Kidney (tissue), 14 donors: ENCODE measurements around the gene CXCL13. TPM values are rescaled to one million over a fixed set of nuclear protein-coding genes. Genes with fewer than 3 reads are reported as not detected.
"Not testable (repeated sequence)": the region's sequence is repeated elsewhere in the genome, so short reads cannot be mapped to it uniquely, and the experiment has no call there.

Experiments
- DNase-seq, 5 donors: peaks; one replicate each; pipeline ENCODE4 v3.0.0-alpha.2; 2013 to 2020
- FAIRE-seq: peaks from 2 replicates; lab custom pipeline; 2012; peaks lifted over from hg19 to GRCh38; lab: Jason Lieb, UNC
- H3K27ac ChIP-seq, 2 donors: one replicate each; pipeline ENCODE4 v1.7.0; 2013; ENCODE audit warnings: low read depth in 2 of 2, low read length in 2 of 2, inconsistent platforms in 1 of 2
- H3K27me3 ChIP-seq: one replicate; pipeline ENCODE4 v1.7.1; 2013; ENCODE audit warnings: low read length, inconsistent platforms; ENCODE audit not compliant: control insufficient read depth, insufficient read depth
- H3K36me3 ChIP-seq, 3 donors: one replicate each; pipeline versions ENCODE4 v1.7.0 to v1.7.1; 2013; ENCODE audit warnings: low read length in 3 of 3, control low read depth in 1 of 3, inconsistent platforms in 1 of 3; ENCODE audit not compliant: insufficient read depth in 3 of 3, control insufficient read depth in 2 of 3
- H3K4me1 ChIP-seq, 3 donors: one replicate each; pipeline versions ENCODE4 v1.7.0 to v1.7.1; 2013; ENCODE audit warnings: low read length in 3 of 3, inconsistent platforms in 1 of 3, low read depth in 1 of 3; ENCODE audit not compliant: control insufficient read depth in 2 of 3, insufficient read depth in 2 of 3
- H3K4me3 ChIP-seq, 3 donors: one replicate each; pipeline versions ENCODE4 v1.7.0 to v1.8.1; 2013; ENCODE audit warnings: low read length in 3 of 3, control low read depth in 1 of 3, inconsistent platforms in 1 of 3
- H3K9ac ChIP-seq, 3 donors: one replicate each; pipeline versions ENCODE4 v1.7.0 to v1.7.1; 2013; ENCODE audit warnings: low read length in 3 of 3, control low read depth in 1 of 3, inconsistent platforms in 1 of 3
- H3K9me3 ChIP-seq, 3 donors: one replicate each; pipeline versions ENCODE4 v1.7.0 to v1.7.1; 2013; ENCODE audit warnings: low read length in 3 of 3, control low read depth in 1 of 3, inconsistent platforms in 1 of 3; ENCODE audit not compliant: control insufficient read depth in 2 of 3, insufficient read depth in 1 of 3
- intact Hi-C: fragments of 100-400 bp; cut with DNase I; formaldehyde crosslinking; loops from one replicate; pipeline ENCODE4 v1.11.1; 2022
- polyA plus RNA-seq: library from polyadenylated mRNA; stranded (reverse); fragments of 350-450 nt; fragmentation: Illumina TruSeq; extraction: RNeasy Lipid Tissue Mini Kit (QIAGEN cat#74804); gene quantifications from one replicate; pipeline ENCODE4 v1.2.3, GENCODE V29; 2014; ENCODE audit warnings: low read depth, low replicate concordance; ENCODE audit not compliant: insufficient read depth
- total RNA-seq: library from RNA; stranded (reverse); fragmentation: NEBNext Ultra II Directional; extraction: Animal tissue kit (Norgen Biotek cat#: 25700); gene quantifications from one replicate; pipeline ENCODE4 v1.2.1, GENCODE V29; 2021
- TF ChIP-seq, protein P1 (sequence below): IDR thresholded peaks from 3 replicates; pipeline ENCODE4 v1.5.1; 2012; ENCODE audit warnings: mild to moderate bottlenecking, moderate library complexity, borderline replicate concordance; ENCODE audit not compliant: insufficient read depth; ENCODE audit errors: extremely low read depth
- donor health status: control.
- donor health status: control.
- donor health status: control.
- donor health status: control.
- donor health status: control.
- donor health status: DM: yes; HTN: yes; CAD: no.
- donor health status: Normal renal cell carcinoma (clear cell type).

CXCL13 gene
- total and polyA plus RNA-seq, 2 donors from 2014 or later, result 6.5 TPM; not detected in 1

- Histone ChIP-seq H3K36me3 (no peaks in the 10 kb centered on the region), H3K9ac (no peak overlapping the region), H3K27me3 (no peaks in the 10 kb centered on the region), H3K4me1 (no peaks in the 10 kb centered on the region), H3K27ac (no peak overlapping the region), H3K9me3 (no peaks in the 10 kb centered on the region), H3K4me3 (no peak overlapping the region)
- FAIRE-seq, result no peak
- TF ChIP-seq, protein P1, sequence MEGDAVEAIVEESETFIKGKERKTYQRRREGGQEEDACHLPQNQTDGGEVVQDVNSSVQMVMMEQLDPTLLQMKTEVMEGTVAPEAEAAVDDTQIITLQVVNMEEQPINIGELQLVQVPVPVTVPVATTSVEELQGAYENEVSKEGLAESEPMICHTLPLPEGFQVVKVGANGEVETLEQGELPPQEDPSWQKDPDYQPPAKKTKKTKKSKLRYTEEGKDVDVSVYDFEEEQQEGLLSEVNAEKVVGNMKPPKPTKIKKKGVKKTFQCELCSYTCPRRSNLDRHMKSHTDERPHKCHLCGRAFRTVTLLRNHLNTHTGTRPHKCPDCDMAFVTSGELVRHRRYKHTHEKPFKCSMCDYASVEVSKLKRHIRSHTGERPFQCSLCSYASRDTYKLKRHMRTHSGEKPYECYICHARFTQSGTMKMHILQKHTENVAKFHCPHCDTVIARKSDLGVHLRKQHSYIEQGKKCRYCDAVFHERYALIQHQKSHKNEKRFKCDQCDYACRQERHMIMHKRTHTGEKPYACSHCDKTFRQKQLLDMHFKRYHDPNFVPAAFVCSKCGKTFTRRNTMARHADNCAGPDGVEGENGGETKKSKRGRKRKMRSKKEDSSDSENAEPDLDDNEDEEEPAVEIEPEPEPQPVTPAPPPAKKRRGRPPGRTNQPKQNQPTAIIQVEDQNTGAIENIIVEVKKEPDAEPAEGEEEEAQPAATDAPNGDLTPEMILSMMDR, result no peak
- intact Hi-C loops, result no loop called here
- DNase-seq, result no peak
Measured at GRCh38 chr4:77566148-77566547, 39.5 kb upstream of the CXCL13 start.

GRCh38 chr4:77567549-77567948, 38.1 kb upstream of the CXCL13 start:
- Histone ChIP-seq H3K4me1 (no peaks in the 10 kb centered on the region), H3K9ac (no peak overlapping the region), H3K27ac (no peak overlapping the region), H3K36me3 (no peaks in the 10 kb centered on the region), H3K27me3 (no peaks in the 10 kb centered on the region), H3K4me3 (no peak overlapping the region), H3K9me3 (no peaks in the 10 kb centered on the region)
- TF ChIP-seq, protein P1, result no peak
- intact Hi-C loops, result no loop called here
- FAIRE-seq (no peak), DNase-seq (no peak)

DNA sequence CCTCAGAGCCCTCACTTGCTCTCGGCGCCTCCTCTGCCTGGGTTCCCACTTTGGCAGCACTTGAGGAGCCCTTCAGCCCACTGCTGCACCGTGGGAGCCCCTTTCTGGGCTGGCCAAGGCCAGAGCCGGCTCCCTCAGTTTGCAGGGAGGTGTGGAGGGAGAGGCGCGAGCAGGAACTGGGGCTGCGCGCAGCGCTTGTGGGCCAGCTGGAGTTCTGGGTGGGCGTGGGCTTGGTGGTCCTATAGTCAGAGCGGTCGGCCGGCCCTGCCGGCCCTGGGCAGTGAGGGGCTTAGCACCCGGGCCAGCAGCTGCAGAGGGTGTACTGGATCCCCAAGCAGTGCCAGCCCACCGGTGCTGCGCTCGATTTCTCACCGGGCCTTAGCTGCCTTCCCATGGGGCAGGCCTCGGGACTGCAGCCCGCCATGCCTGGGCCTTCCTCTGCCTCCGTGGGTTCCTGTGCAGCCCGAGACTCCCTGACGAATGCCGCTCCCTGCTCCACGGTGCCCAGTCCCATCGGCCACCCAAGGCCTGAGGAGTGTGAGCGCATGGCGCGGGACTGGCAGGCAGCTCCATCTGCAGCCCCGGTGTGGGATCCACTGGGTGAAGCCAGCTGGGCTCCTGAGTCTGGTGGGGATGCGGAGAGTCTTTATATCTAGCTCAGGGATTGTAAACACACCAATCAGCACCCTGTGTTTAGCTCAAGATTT, 35.0 kb upstream of the CXCL13 start:
- not testable (repeated sequence) for H3K4me1 ChIP-seq, DNase-seq

DNA sequence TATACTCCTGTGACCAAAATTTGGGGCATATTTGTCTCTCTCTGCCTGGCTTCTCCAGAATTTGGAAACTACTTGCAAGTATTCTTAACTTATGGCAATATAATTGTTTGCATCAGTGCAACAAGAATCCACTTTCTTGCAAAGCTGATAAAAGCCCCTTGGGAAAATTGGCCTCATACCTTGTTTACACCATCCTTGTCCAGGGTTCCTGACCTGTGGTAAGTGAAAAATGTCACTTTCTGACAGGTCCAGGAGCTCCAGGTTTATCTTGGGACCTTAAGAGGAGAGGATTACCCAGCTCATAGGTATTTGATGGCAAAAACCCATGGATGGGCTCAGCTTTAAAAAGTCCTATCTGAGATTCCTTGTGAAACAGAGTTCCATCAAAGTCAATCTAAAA, 29.3 kb upstream of the CXCL13 start:
- H3K9me3 ChIP-seq, result peaks cover 0 to 5% (median 0%) of the 10 kb centered on the region in 3 donors
- DNase-seq (no peak), FAIRE-seq (no peak)
- H3K36me3 ChIP-seq, result no peaks in the 10 kb centered on the region
- no peaks in the 10 kb centered on the region for H3K27me3 ChIP-seq
- no peak overlapping the region for H3K4me3 ChIP-seq
- H3K4me1 ChIP-seq, result no peaks in the 10 kb centered on the region
- TF ChIP-seq, protein P1, result no peak
- no peak overlapping the region for H3K27ac ChIP-seq
- intact Hi-C loops, result no loop called here
- no peak overlapping the region for H3K9ac ChIP-seq

More for the DNA sequence above, 35.0 kb upstream of the CXCL13 start:
- H3K27ac ChIP-seq, H3K4me3 ChIP-seq, H3K27me3 ChIP-seq, H3K9me3 ChIP-seq, H3K36me3 ChIP-seq, H3K9ac ChIP-seq, intact Hi-C loops, FAIRE-seq: not testable (repeated sequence)
